Measurements from ENCODE around the gene TXNDC5. TPM values are rescaled to one million over a fixed set of nuclear protein-coding genes. Genes with fewer than 3 reads are reported as not detected.

Gene TXNDC5
- polyA plus RNA-seq, 2 of the 4 experiments (the other 2 are of a cell fraction): 115 to 134 TPM

GRCh38 chr6:7919871-7920270 lies 9.3 kb upstream of the TXNDC5 start:
- WGBS (ENCODE audit: missing lambda C conversion rate): 55% methylated on average over 8 of the region's 8 CpGs
- Histone ChIP-seq H3K27ac (no peak overlapping the region), H3K9me3 (no peaks in the 10 kb centered on the region; the same call in 2 of the 3 replicates), H3K4me2 (no peak overlapping the region), H3K4me1 (0 out of 3 replicates have a peak, but pooled peaks cover 3% of the 10 kb centered on the region), H3K4me3 (no peak overlapping the region)
- TF ChIP-seq ZFP36 (IDR thresholded peaks at IDR 0.05; ENCODE audit: borderline replicate concordance, partially characterized antibody) (no peak), MAFK (IDR thresholded peaks at IDR 0.05; ENCODE audit: partially characterized antibody) (peak; percentile 99)
- no peak for ATAC-seq
- POLR2A ChIA-PET: no interaction called here
- CTCF ChIA-PET: no interaction called here
- FAIRE-seq: no peak
- peak in 1 of 2 experiments; percentile 34 for DNase-seq (ENCODE audit: low read depth in 1 of 2, low spot score in 1 of 2)

GRCh38 chr6:7918403-7918802 lies 7.8 kb upstream of the TXNDC5 start:
- FAIRE-seq (no peak), DNase-seq (ENCODE audit: low read depth in 1 of 2, low spot score in 1 of 2) (no peak), ATAC-seq (no peak)
- 79% methylated on average over 3 of the region's 4 CpGs for WGBS (ENCODE audit: missing lambda C conversion rate)
- no peak overlapping the region for H3K4me3 ChIP-seq
- POLR2A ChIA-PET: no interaction called here
- TF ChIP-seq MYC (IDR thresholded peaks at IDR 0.05; ENCODE audit: borderline replicate concordance, low read length): no peak
- CTCF ChIA-PET: interaction anchor here (0.7 to 1.3 kb wide), 2 partner anchors 20 to 54 kb away, joined by 3 read pairs; no protein-coding TSS in a partner anchor
- 0 out of 3 replicates have a peak, but pooled peaks cover 3% of the 10 kb centered on the region for H3K4me1 ChIP-seq
- H3K27ac ChIP-seq: no peak overlapping the region
- H3K9me3 ChIP-seq: no peaks in the 10 kb centered on the region
- no peak overlapping the region for H3K4me2 ChIP-seq

- no peak overlapping the region for H3K4me3 ChIP-seq
- DNase-seq (ENCODE audit: low read depth in 1 of 2, low spot score in 1 of 2) (no peak), FAIRE-seq (no peak), ATAC-seq (no peak)
- 73% methylated on average over 4 of the region's 5 CpGs for WGBS (ENCODE audit: missing lambda C conversion rate)
- H3K9me3 ChIP-seq: no peaks in the 10 kb centered on the region
- TF ChIP-seq RAD21 (conservative IDR thresholded peaks at IDR 0.05 in 1 of 2, IDR thresholded peaks at IDR 0.05 in 1 of 2) (no peak), RFX5 (IDR thresholded peaks at IDR 0.05) (no peak), ZFP36 (IDR thresholded peaks at IDR 0.05; ENCODE audit: borderline replicate concordance, partially characterized antibody) (no peak), CBX2 (IDR thresholded peaks at IDR 0.05; ENCODE audit: borderline replicate concordance, low read depth) (no peak), KDM5A (IDR thresholded peaks at IDR 0.05) (no peak), TFCP2L1 (CRISPR knock-in tag; IDR thresholded peaks at IDR 0.05) (no peak), CBX8 (IDR thresholded peaks at IDR 0.05) (no peak), CEBPB (IDR thresholded peaks at IDR 0.05) (no peak), NFE2L2 (conservative IDR thresholded peaks at IDR 0.05; ENCODE audit: low read length) (no peak), ZC3H11A (IDR thresholded peaks at IDR 0.05) (no peak), FOSB (CRISPR knock-in tag; IDR thresholded peaks at IDR 0.05) (no peak), BCL3 (IDR thresholded peaks at IDR 0.05) (no peak), SMC3 (IDR thresholded peaks at IDR 0.05) (no peak), HEYL (CRISPR knock-in tag; IDR thresholded peaks at IDR 0.05) (no peak), HOXA7 (CRISPR knock-in tag; IDR thresholded peaks at IDR 0.05) (no peak), ESRRA (IDR thresholded peaks at IDR 0.05; ENCODE audit: borderline replicate concordance, low read length) (no peak), E2F6 (IDR thresholded peaks at IDR 0.05; ENCODE audit: borderline replicate concordance, low read depth) (no peak), JUN (IDR thresholded peaks at IDR 0.05) (no peak), ZNF302 (CRISPR knock-in tag; IDR thresholded peaks at IDR 0.05) (no peak)
- no peak overlapping the region for H3K4me2 ChIP-seq
- POLR2A ChIA-PET: no interaction called here
- no peak overlapping the region for H3K27ac ChIP-seq
- 0 out of 3 replicates have a peak, but pooled peaks cover 3% of the 10 kb centered on the region for H3K4me1 ChIP-seq
- CTCF ChIA-PET: interaction anchor here (1.3 to 1.4 kb wide), 2 partner anchors 21 to 75 kb away, joined by 3 to 6 read pairs; no protein-coding TSS in a partner anchor
Measured at GRCh38 chr6:7917729-7918128, 7.1 kb upstream of the TXNDC5 start.

Measured in A549 (cell line).